Heart right ventricle (tissue), 16 donors: ENCODE results near the gene TFG. TPM values are rescaled to one million over a fixed set of nuclear protein-coding genes. Genes with fewer than 3 reads are reported as not detected.

Experiments used
- ATAC-seq, 8 donors: fragments of 200-7000 bp; cut with Tn5 transposase; one replicate each; pipeline ENCODE4 v1.9.1; 2020; ENCODE audit warnings: mild to moderate bottlenecking in 8 of 8, moderate library complexity in 8 of 8, moderate number of reproducible peaks in 1 of 8
- DNase-seq, 2 donors: peaks; one replicate each; pipeline ENCODE4 v3.0.0-alpha.2; 2020
- H3K27ac ChIP-seq, 10 donors: fragments of 200-600 bp; sonication (generic) in 2 of 10; one replicate each; pipeline versions ENCODE4 v1.5.0 to v1.8.0; 2020 to 2022; ENCODE audit warnings: mild to moderate bottlenecking in 3 of 10
- H3K27me3 ChIP-seq, 7 donors: fragments of 200-600 bp; one replicate each; pipeline ENCODE4 v1.8.0; 2021 to 2022; ENCODE audit warnings: mild to moderate bottlenecking in 2 of 7
- H3K36me3 ChIP-seq, 9 donors: fragments of 200-600 bp; sonication (generic) in 1 of 9; one replicate each; pipeline versions ENCODE4 v1.5.0 to v1.8.0; 2020 to 2022; ENCODE audit warnings: mild to moderate bottlenecking in 2 of 9
- H3K4me1 ChIP-seq, 9 donors: fragments of 200-600 bp; sonication (generic) in 1 of 9; one replicate each; pipeline versions ENCODE4 v1.5.0 to v1.8.0; 2020 to 2022; ENCODE audit warnings: mild to moderate bottlenecking in 4 of 9
- H3K4me3 ChIP-seq, 10 donors: fragments of 200-600 bp; sonication (generic) in 2 of 10; one replicate each; pipeline versions ENCODE4 v1.5.0 to v1.8.0; 2020 to 2022; ENCODE audit warnings: mild to moderate bottlenecking in 7 of 10, moderate library complexity in 2 of 10
- H3K9me3 ChIP-seq, 11 donors: fragments of 200-600 bp in 10 of 11; sonication (generic) in 2 of 11; one replicate each; pipeline versions ENCODE4 v1.5.0 to v1.8.0; 2013 to 2022; ENCODE audit warnings: mild to moderate bottlenecking in 2 of 11, control low read depth in 1 of 11, moderate library complexity in 1 of 11
- WGBS, 2 donors: extraction: QIAGEN DNeasy Blood & Tissue Kit; methylation state at CpG; one replicate each; pipeline ENCODE4 v1.1.7; 2013; ENCODE audit warnings: inconsistent platforms in 1 of 2; 5-methylcytosine and 5-hydroxymethylcytosine counted together
- intact Hi-C, 10 donors: fragments of 100-400 bp; cut with DNase I; formaldehyde crosslinking; loops; one replicate each; pipeline versions ENCODE4 v1.11.1 to v1.14.2; 2022
- polyA plus RNA-seq, 2 donors: library from polyadenylated mRNA; stranded (reverse); fragments of 200-250 nt; gene quantifications; one replicate each; pipeline ENCODE4 v1.2.3, GENCODE V29; 2013
- total RNA-seq, 10 donors: library from RNA; stranded (reverse); fragmentation: NEBNext Ultra II Directional in 3 of 10; extraction: Animal tissue kit (Norgen Biotek cat#: 25700) in 3 of 10; gene quantifications; one replicate each; pipeline versions ENCODE4 v1.2.1 to v1.2.4, GENCODE V29; 2021 to 2023
- TF ChIP-seq, protein P1 (sequence below), 9 donors: fragments of 200-600 bp; sonication (generic) in 2 of 9; IDR thresholded peaks; one replicate each; pipeline versions ENCODE4 v1.5.0 to v1.8.0; 2021 to 2022; ENCODE audit warnings: antibody characterized with exemption in 9 of 9, mild to moderate bottlenecking in 5 of 9, moderate library complexity in 1 of 9
- donor health status: Arrhythmogenic right ventricular cardiomyopathy.
- donor health status: ischemic (EF 13 %, LVEDD 7.1; RV severe dilation, severe dysfunction).
- donor health status: healthy with polysubstance abuse.
- donor health status: DM: no; HTN: yes; CAD: no.
- donor health status: DM: no; HTN: no; CAD: no.
- donor health status: ischemic (EF 25% LVEDD 6.9; RV normal size, moderate dysfunction).
- donor health status: ischemic (EF 25% LVEDD 5.7; RV mildly dilated, moderate dysfunction).
- donor health status: healthy.
- donor health status: DM: yes; HTN: yes; CAD: no.
- donor health status: Ischemic cardiomyopathy.
- donor health status: ischemic (EF 35%, LVEDD 5.7; RV mildly dilated, moderate dysfunction).
- donor health status: nonischemic (EF 11% LVEDD 7.7; RV severe dilation, severe dysfunction).
- donor health status: DM: yes; HTN: yes; CAD: no.
- donor health status: PGD.
- donor health status: ischemic (EF 29% LVEDD 5.4; RV normal size, mild dysfunction).
- donor health status: nonischemic (EF 23%, LVEDD 6.1; RV moderate dilation, normal function).

Gene TFG
- total and polyA plus RNA-seq, 12 donors = 44.6 to 98.4 (median 92.4) TPM

DNA sequence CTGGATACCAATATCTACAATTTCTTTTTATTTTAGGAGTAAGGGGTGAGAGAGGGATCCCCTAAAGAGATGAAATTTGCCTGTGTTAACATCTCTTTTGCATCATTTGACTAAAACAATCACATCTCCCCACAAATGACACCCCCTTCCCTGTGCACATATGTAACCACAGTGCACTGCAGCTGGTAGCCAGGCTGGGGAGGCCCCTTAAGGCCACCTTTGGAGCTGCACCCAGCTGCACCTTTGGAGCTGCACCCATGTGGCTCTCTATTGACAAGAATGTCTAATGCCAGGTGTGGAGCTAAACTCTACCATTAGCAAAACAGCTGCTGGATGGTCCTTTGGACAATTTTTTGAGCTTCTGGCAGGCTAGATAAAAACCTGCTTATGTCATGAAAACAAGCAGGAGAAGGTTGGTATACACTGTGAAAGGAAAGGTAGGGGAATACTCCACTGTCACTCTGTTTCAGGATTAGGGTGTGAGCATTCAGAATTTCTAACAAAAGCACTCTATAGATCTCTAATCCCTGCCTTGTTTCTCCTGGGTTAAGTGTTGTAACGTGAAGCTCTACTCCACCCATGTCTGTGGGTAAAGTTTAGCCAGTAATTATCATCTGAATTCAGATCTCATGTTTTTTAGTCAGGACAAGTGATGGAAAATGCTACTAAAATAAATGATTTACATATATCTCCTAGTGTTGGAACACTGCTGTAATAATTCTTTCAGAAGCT lies 52.1 kb downstream of the TFG start:
- intact Hi-C loops = no loop called here
- Histone ChIP-seq H3K9me3 (no peaks in the 10 kb centered on the region), H3K4me3 (no peak overlapping the region), H3K27me3 (no peaks in the 10 kb centered on the region), H3K36me3 (peaks cover 0 to 18% (median 0%) of the 10 kb centered on the region in 9 donors), H3K27ac (no peak overlapping the region), H3K4me1 (peaks cover 0 to 23% (median 3%) of the 10 kb centered on the region in 9 donors)
- ATAC-seq (no peak), DNase-seq (no peak)
- TF ChIP-seq, protein P1, sequence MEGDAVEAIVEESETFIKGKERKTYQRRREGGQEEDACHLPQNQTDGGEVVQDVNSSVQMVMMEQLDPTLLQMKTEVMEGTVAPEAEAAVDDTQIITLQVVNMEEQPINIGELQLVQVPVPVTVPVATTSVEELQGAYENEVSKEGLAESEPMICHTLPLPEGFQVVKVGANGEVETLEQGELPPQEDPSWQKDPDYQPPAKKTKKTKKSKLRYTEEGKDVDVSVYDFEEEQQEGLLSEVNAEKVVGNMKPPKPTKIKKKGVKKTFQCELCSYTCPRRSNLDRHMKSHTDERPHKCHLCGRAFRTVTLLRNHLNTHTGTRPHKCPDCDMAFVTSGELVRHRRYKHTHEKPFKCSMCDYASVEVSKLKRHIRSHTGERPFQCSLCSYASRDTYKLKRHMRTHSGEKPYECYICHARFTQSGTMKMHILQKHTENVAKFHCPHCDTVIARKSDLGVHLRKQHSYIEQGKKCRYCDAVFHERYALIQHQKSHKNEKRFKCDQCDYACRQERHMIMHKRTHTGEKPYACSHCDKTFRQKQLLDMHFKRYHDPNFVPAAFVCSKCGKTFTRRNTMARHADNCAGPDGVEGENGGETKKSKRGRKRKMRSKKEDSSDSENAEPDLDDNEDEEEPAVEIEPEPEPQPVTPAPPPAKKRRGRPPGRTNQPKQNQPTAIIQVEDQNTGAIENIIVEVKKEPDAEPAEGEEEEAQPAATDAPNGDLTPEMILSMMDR (IDR thresholded peaks at IDR 0.05) = no peak
- WGBS, 2 donors = 66 to 79% methylated on average over 1 of the region's 1 CpG

DNA sequence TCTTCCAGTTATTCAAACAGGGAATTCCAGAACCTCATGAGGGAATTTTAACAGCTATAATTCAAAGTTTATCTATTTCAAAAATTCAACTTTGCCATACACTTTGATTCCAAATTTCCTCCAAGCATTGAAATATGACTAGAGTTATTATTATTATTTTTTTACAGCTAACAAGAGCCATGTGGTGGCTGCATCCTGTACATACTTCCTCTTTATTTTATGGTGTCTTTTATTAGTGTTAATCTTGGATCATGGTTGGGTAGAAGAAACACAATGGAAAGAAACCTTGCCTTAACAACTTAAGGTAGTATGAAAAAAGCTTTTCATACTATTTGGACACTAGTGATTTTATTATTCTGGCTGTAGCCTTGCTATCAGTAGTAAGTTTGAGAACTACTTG lies 52.7 kb downstream of the TFG start:
- ATAC-seq = no peak
- Histone ChIP-seq H3K36me3 (peaks cover 0 to 22% (median 0%) of the 10 kb centered on the region in 9 donors), H3K4me1 (peaks cover 0 to 17% (median 0%) of the 10 kb centered on the region in 9 donors), H3K4me3 (no peak overlapping the region), H3K27ac (no peak overlapping the region), H3K27me3 (no peaks in the 10 kb centered on the region), H3K9me3 (no peaks in the 10 kb centered on the region)
- TF ChIP-seq, protein P1 (IDR thresholded peaks at IDR 0.05) = no peak
- intact Hi-C loops = no loop called here
- DNase-seq = no peak

DNA sequence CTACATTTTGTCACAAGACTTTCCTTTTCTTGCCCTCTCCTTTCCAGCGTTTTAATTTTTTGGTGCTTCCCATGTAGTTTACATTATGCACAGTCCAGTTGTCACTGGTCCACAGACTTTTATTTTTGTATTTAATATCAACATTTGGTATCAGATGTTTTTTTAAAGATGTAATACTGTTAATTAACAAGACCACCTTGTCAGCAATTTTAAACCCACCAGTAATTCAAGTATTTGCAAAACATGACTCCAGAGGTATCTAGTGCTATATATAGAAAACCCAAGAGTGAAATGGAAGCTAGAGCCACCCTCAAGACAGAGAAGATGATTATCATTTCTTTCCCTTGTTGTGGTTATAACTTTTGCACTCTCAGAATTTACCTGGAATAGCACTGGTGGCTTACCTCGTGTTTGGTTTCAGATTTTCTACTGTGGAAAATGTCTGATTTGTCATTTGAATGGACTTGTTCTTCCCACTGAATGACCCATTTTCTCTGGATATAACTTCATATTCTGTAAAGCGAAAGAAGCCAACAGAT lies 56.2 kb downstream of the TFG start:
- DNase-seq (no peak), ATAC-seq (no peak)
- intact Hi-C loops = no loop called here
- 88 to 94% methylated on average over 3 of the region's 3 CpGs for WGBS, 2 donors
- TF ChIP-seq, protein P1 (IDR thresholded peaks at IDR 0.05) = no peak
- H3K4me3 ChIP-seq = no peak overlapping the region
- H3K27ac ChIP-seq = no peak overlapping the region
- H3K36me3 ChIP-seq = peaks cover 0 to 21% (median 0%) of the 10 kb centered on the region in 9 donors
- H3K27me3 ChIP-seq = no peaks in the 10 kb centered on the region
- H3K9me3 ChIP-seq = no peaks in the 10 kb centered on the region
- H3K4me1 ChIP-seq = peaks cover 0 to 3% (median 0%) of the 10 kb centered on the region in 9 donors

DNA sequence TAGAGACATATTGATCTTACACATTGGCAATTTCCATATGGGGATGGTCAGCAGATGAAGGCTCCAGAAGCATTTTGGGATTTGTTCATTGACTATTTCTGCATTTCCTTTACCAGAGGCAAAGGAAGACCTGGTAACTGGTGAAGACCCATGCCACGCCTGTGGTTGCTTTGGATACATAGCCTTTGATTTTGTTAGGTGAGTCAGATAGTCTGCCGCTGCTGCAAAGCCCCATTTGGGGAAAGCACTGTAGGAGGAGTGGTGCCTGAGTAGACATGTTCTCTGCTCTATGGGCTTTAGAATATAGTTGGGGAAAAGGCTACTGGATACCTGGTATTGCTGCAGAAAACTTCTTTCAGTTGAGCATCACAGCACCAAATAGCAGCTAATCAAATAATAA lies 56.8 kb downstream of the TFG start:
- DNase-seq = no peak
- no peaks in the 10 kb centered on the region for H3K4me1 ChIP-seq
- TF ChIP-seq, protein P1 (IDR thresholded peaks at IDR 0.05) = no peak
- no peak overlapping the region for H3K4me3 ChIP-seq
- ATAC-seq = no peak
- no peak overlapping the region for H3K27ac ChIP-seq
- 95 to 96% methylated on average over 2 of the region's 2 CpGs for WGBS, 2 donors
- no peaks in the 10 kb centered on the region for H3K27me3 ChIP-seq
- intact Hi-C loops = no loop called here
- H3K9me3 ChIP-seq = no peaks in the 10 kb centered on the region
- H3K36me3 ChIP-seq = peaks cover 0 to 22% (median 0%) of the 10 kb centered on the region in 9 donors
